Measurements from ENCODE around the gene DPH5.

- no peak for TF ChIP-seq CTCF (conservative IDR thresholded peaks at IDR 0.05; ENCODE audit: low read length)
- TF ChIP-seq EZH2phosphoT487 (IDR thresholded peaks at IDR 0.05; ENCODE audit: borderline replicate concordance) = no peak
Measured at GRCh38 chr1:101002551-101002950, 23.0 kb downstream of the DPH5 start.
